GM10266 (cell line): ENCODE results near the gene CCDC92.

Experiments
- DNase-seq: peaks from one replicate; pipeline ENCODE4 v3.0.0; 2012; ENCODE audit errors: extremely low spot score
- TF ChIP-seq, protein P1 (sequence below): IDR thresholded peaks from 2 replicates; pipeline ENCODE4 v1.5.1; 2012; ENCODE audit warnings: mild to moderate bottlenecking, low read depth; ENCODE audit not compliant: control insufficient read depth, insufficient read depth; ENCODE audit errors: missing control alignments

CCDC92 gene, protein sequence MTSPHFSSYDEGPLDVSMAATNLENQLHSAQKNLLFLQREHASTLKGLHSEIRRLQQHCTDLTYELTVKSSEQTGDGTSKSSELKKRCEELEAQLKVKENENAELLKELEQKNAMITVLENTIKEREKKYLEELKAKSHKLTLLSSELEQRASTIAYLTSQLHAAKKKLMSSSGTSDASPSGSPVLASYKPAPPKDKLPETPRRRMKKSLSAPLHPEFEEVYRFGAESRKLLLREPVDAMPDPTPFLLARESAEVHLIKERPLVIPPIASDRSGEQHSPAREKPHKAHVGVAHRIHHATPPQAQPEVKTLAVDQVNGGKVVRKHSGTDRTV

DNA sequence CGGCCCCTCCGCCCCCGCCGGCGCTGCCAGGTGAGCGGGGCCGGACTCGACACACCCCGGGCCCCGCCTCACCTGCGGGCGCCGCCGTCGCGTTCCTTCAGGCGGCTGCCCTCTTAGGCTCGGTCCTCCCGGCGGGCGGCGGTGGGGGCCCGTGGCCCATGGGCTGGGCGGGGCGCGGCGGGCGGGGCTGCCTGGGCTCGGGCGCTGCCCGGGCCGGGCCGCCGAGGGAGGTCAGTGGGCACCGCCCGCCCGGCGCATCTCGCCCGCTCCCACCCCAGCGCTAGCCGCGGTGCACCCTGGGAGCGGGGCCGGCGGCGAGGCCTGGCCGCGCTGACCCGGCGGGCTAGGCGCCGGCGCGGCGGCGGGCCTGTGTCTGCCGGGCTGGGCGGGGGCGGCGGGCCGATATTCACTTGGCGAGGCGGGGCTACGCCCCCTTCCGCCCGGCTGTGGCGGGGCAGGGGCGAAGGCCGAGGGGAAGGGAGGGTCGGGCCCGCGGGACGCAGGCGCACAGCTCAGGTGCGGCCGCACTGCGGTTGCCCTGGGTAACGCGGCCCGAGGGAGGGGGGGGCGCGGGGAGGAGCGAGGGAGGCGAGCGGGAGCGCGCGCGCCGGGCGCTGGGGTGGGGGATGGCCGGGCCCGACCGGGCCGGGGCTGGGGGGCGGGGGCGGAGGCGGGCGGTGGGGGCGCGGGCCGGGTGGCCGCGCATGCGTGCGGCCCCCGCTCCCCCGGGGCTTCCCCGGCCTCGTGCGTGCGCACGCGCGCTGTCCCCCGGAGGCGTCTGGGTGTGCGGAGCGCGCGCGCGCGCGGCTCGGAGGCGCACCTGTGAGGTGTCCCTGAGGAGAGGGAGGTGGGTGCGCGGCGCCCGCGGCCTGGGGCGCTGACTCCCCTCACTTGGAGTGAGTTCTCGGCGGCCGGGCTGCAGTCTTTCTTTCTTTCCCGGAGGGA lies at the start of gene CCDC92, which contains the start of gene ZNF664:
Gene CCDC92 (minus strand): TSS at position 375 of the 945 bp plus-strand sequence. CDS start 28,526 bp downstream, outside the sequence.
Gene ZNF664 (plus strand): TSS at position 759 of the 945 bp plus-strand sequence. CDS start 38,930 bp downstream, outside the sequence.
- DNase-seq: peak; percentile 100

DNA sequence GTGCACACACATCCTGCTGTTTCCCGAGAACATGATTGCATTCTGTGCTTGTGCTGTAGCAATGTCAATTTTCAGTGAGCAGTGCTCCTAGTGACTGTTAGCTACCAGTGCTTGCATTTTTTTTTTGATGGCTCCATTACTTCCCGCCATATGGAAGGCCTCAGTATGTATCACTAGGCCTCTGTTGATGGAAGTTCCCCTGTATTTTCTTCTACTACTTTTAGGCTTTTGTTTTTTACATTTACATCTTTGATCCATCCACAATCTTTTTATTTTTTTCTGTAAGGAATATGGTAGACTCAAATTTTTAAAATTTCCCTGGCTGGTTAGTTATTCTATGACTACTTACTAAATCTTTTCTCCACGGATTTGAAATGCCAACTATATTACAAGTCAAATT lies 49.5 kb upstream of the CCDC92 start:
- TF ChIP-seq, protein P1, sequence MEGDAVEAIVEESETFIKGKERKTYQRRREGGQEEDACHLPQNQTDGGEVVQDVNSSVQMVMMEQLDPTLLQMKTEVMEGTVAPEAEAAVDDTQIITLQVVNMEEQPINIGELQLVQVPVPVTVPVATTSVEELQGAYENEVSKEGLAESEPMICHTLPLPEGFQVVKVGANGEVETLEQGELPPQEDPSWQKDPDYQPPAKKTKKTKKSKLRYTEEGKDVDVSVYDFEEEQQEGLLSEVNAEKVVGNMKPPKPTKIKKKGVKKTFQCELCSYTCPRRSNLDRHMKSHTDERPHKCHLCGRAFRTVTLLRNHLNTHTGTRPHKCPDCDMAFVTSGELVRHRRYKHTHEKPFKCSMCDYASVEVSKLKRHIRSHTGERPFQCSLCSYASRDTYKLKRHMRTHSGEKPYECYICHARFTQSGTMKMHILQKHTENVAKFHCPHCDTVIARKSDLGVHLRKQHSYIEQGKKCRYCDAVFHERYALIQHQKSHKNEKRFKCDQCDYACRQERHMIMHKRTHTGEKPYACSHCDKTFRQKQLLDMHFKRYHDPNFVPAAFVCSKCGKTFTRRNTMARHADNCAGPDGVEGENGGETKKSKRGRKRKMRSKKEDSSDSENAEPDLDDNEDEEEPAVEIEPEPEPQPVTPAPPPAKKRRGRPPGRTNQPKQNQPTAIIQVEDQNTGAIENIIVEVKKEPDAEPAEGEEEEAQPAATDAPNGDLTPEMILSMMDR: no peak
- no peak for DNase-seq

More for the DNA sequence above, at the start of gene CCDC92, which contains the start of gene ZNF664:
- TF ChIP-seq, protein P1: peak; percentile 49

DNA sequence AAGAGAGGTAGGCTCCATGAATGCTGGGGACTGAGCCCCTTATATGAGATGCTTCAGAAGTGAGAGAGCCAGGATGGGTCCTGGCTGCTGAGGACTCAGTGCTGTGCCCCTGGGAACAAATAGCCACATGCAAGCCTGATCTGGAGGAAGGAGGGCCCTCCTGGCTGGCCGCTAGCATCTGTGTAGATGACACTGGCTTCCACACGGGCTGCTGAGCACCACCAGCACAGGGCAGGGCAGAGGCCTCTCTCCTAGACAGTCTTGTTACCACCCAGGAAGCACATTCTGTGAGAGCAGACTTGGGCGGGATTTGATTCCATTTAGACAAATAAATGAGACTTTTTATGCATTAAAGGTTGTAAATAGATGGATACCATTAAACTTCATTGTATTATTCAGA lies 48.4 kb upstream of the CCDC92 start:
- TF ChIP-seq, protein P1: no peak
- no peak for DNase-seq

DNA sequence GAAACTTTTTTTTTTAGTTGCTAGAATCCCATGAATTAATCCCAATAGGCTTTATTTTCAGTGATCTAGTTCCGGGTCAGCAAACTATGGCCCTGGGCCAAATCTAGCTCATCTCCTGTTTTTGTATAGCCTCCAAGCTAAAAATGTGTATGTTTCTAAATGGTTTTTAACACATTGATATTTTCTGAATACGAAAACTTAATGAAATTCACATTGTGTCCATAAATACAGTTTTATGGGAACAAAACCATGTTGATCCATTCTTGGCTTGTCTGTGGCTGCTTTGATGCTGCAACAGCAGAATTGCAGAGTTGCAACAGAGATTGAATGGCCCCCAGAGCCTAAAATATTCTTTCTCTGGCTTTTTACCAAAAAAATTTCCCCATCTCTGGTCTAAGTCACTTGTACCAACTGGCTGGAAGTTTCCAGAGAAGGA lies 47.9 kb upstream of the CCDC92 start:
- no peak for DNase-seq
- TF ChIP-seq, protein P1: no peak

DNA sequence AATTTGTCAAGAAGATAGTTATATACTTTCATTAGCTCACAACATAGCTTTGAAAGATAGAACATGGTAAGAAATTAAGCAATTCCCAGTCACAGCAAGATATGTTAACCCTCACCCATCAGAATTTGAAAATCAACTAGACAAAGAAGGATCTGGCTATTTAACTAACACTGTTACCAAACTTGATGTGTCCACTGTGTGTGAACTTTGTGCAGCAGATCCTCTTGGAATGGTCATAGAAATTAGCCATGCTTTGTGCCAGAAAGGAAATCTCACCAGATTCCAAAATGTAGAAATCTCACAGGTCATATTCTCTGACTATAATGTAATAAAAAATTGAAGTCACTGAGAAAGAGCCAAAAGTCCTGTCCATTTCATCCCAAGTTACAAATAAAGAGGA lies 46.5 kb upstream of the CCDC92 start:
- TF ChIP-seq, protein P1: no peak

DNA sequence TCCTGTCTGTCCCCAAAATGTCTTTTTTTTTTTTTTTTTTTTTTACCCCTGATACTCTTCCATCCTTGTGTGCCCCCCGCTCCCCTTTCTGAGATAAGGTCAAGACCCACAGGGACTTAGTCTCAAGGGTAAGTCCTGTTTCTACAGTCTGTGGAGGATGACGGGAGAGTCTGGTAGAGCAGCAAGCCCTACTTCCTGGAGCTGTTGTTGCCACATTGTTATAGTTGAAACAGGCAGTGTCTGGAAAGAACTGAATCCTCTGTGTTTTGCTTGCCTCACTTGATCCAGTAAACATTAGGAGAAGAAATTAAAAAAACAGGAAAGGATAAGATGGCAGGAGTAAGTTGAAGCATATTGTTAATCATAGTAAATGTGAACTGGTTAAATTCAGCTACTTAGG lies 45.9 kb upstream of the CCDC92 start:
- TF ChIP-seq, protein P1: no peak
- no peak for DNase-seq

More for the DNA sequence above, 46.5 kb upstream of the CCDC92 start:
- no peak for DNase-seq
